NB4 (cell line): ENCODE measurements around the gene ERBB4.

Experiments used
- CTCF ChIP-seq: IDR thresholded peaks from one replicate; pipeline ENCODE4 v1.5.1; 2012; ENCODE audit warnings: low read depth, low read length
- MYC ChIP-seq: IDR thresholded peaks from 2 replicates; pipeline ENCODE4 v1.6.1; 2011; ENCODE audit warnings: low read depth, low read length
- POLR2A ChIP-seq: IDR thresholded peaks from 2 replicates; pipeline ENCODE4 v1.6.1; 2011; ENCODE audit warnings: mild to moderate bottlenecking; ENCODE audit not compliant: insufficient read length; ENCODE audit errors: extremely low read depth

DNA sequence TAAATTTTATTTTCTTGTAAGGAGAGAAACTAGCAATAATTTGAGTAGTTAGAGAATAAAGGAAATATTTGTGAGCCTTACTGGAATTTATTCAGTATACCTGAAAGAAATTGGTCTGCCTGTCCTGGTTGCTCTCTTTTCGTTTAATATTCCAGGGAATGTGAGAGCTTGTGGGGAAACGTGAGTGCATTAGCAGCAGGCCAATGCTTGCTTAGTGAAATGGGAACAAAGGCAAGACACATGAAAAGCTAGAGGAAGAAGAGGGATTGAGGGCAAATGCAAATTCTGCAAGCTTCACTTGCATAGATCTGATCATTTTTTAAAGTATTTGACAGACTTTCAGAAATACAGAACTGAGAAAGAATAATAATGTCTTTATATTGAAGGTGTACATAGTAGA lies 111.0 kb downstream of the ERBB4 start:
- TF ChIP-seq CTCF (no peak), POLR2A (no peak), MYC (no peak)
